GM12878 (cell line): Measurements from ENCODE around the gene ST13. TPM values are rescaled to one million over a fixed set of nuclear protein-coding genes. Genes with fewer than 3 reads are reported as not detected.

Experiments
- CBFB ChIP-seq: IDR thresholded peaks from 2 replicates; pipeline ENCODE4 v1.6.1; 2016; ENCODE audit warnings: antibody characterized with exemption, low read depth
- CREM ChIP-seq: IDR thresholded peaks from 2 replicates; pipeline ENCODE4 v1.6.1; 2014; ENCODE audit warnings: antibody characterized with exemption, low read depth
- FOXM1 ChIP-seq: IDR thresholded peaks from 2 replicates; pipeline ENCODE4 v1.6.1; 2012; ENCODE audit warnings: low read depth, mild to moderate bottlenecking, inconsistent platforms, low read length, moderate library complexity
- HDAC2 ChIP-seq: fragments of 200-600 bp; sonication (generic); IDR thresholded peaks from 2 replicates; pipeline ENCODE4 v1.6.1; 2017
- MEF2A ChIP-seq: IDR thresholded peaks from 2 replicates; pipeline ENCODE4 v1.6.1; 2011; ENCODE audit warnings: low read depth, mild to moderate bottlenecking, low read length, moderate library complexity; ENCODE audit not compliant: insufficient read depth
- MYB ChIP-seq: fragments of 150-350 bp; IDR thresholded peaks from 2 replicates; pipeline ENCODE4 v1.6.1; 2014; ENCODE audit warnings: mild to moderate bottlenecking, low read depth, low read length, borderline replicate concordance
- NFYA ChIP-seq: IDR thresholded peaks from 2 replicates; pipeline ENCODE4 v1.6.1; 2011; ENCODE audit warnings: low read depth, mild to moderate bottlenecking, low read length, improper control_type of control experiment, borderline replicate concordance
- NFYB ChIP-seq: IDR thresholded peaks from 2 replicates; pipeline ENCODE4 v1.6.1; 2011; ENCODE audit warnings: low read depth, mild to moderate bottlenecking, low read length, improper control_type of control experiment, moderate library complexity; ENCODE audit not compliant: insufficient read depth
- NR2F1 ChIP-seq: fragments of 450-650 bp; conservative IDR thresholded peaks from 2 replicates; pipeline ENCODE4 v1.6.1; 2017; ENCODE audit warnings: mild to moderate bottlenecking
- SREBF1 ChIP-seq: IDR thresholded peaks from 2 replicates; pipeline ENCODE4 v1.6.1; 2012; ENCODE audit warnings: mild to moderate bottlenecking, low read length
- SRF ChIP-seq, 2 experiments: IDR thresholded peaks; 2 replicates each; pipeline ENCODE4 v1.6.1; 2011; ENCODE audit warnings: low read depth in 2 of 2, low read length in 2 of 2, mild to moderate bottlenecking in 1 of 2, moderate library complexity in 1 of 2
- SUZ12 ChIP-seq: fragments of 200-600 bp; sonication (generic); IDR thresholded peaks from one replicate; pipeline ENCODE4 v1.6.1; 2018; ENCODE audit warnings: antibody characterized with exemption, mild to moderate bottlenecking; ENCODE audit not compliant: unreplicated experiment
- TARDBP ChIP-seq: IDR thresholded peaks from 2 replicates; pipeline ENCODE4 v1.6.1; 2016; ENCODE audit warnings: borderline replicate concordance
- ZNF24 ChIP-seq: fragments of 450-650 bp; IDR thresholded peaks from 2 replicates; pipeline ENCODE4 v1.6.1; 2017; ENCODE audit warnings: antibody characterized with exemption, mild to moderate bottlenecking
- polyA plus RNA-seq, 11 experiments: library from polyadenylated mRNA; depleted of rRNA in 4 of 11; unstranded in 6 of 11; stranded (reverse) in 5 of 11; fragments of >200 nt; fragmentation: Nextera tagmentation in 4 of 11; fragmentation: Illumina TruSeq in 1 of 11; extraction: Ambion mirVana in 4 of 11; extraction: Trizol in 1 of 11; gene quantifications; 1 replicate in 1 of 11; 2 replicates in 10 of 11; pipeline versions ENCODE4 v1.2.1 to v1.2.3, GENCODE V29; 2011 to 2016; ENCODE audit warnings: inconsistent platforms in 2 of 11, missing spikeins in 2 of 11, low read depth in 1 of 11
- total RNA-seq, 4 experiments: library from RNA; depleted of rRNA in 3 of 4; stranded (reverse); fragments of >200 nt in 3 of 4; fragmentation: Illumina TruSeq in 1 of 4; extraction: Trizol in 1 of 4; gene quantifications; 2 replicates each; pipeline versions ENCODE4 v1.2.1 to v1.2.3, GENCODE V29; 2013 to 2021
- TF ChIP-seq, protein P1 (sequence below): fragments of 450-650 bp; formaldehyde crosslinking; IDR thresholded peaks from 2 replicates; pipeline ENCODE4 v1.5.0; 2022; ENCODE audit warnings: mild to moderate bottlenecking, missing genetic modification characterization
- TF ChIP-seq, protein P2 (sequence below): IDR thresholded peaks from 2 replicates; pipeline ENCODE4 v1.6.1; 2012; ENCODE audit warnings: low read length, inconsistent platforms
- TF ChIP-seq, protein P3 (sequence below): fragments of 450-650 bp; IDR thresholded peaks from 2 replicates; pipeline ENCODE4 v1.6.1; 2016; ENCODE audit warnings: mild to moderate bottlenecking
- TF ChIP-seq, protein P4 (sequence below): fragments of 450-650 bp; IDR thresholded peaks from 2 replicates; pipeline ENCODE4 v1.6.1; 2017; ENCODE audit warnings: borderline replicate concordance
- TF ChIP-seq, protein P5 (sequence below): IDR thresholded peaks from 2 replicates; pipeline ENCODE4 v1.6.1; 2012; ENCODE audit warnings: low read depth, low read length, improper control_type of control experiment
- TF ChIP-seq, protein P6 (sequence below): fragments of 450-650 bp; IDR thresholded peaks from 2 replicates; pipeline ENCODE4 v1.6.1; 2018; ENCODE audit warnings: borderline replicate concordance, mild to moderate bottlenecking; ENCODE audit not compliant: partially characterized antibody

ST13 gene
- total and polyA plus RNA-seq, 10 of the 15 experiments (the other 5 are each of a cell fraction or from before 2014, with no cell fraction given) = 52.5 to 286 (median 181) TPM

DNA sequence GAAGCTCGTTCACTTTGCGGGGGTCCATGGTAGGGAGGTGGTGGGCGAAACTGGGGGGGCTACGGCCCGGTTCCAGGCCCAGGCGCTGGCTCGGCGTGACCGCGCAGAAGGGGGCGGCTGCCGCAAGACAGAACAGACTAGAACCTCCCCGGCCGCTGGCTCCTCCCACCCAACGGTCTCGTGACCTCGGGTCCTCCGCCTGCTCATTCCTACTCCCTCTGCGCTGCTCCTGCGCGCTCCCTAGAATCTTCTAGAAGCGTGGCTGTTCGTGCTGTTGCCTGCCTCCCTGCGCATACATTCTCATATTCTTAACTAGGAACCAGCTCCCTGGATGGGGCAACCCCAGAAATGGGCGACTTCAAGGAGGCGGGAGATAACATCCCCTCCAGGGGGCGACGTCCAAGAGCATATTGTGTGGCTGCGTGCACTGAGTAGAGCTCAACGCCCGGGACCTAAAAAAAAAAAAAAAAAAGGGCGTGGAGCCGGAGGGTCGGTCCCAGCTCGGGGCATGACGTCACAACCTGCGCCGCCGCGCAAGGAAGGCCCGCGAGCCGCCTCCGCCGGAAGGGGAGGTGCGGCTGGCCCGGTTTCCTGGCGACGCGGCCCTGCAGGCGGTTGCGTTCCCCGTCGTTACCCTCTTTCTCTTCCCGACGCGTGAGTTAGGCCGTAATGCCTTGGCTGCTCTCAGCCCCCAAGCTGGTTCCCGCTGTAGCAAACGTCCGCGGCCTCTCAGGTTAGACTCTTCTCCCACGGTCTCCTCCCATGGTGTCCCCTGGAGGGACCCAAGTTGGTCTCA, at the start of gene ST13, which contains the start of gene XPNPEP3 (continued):
- TF ChIP-seq, protein P1, sequence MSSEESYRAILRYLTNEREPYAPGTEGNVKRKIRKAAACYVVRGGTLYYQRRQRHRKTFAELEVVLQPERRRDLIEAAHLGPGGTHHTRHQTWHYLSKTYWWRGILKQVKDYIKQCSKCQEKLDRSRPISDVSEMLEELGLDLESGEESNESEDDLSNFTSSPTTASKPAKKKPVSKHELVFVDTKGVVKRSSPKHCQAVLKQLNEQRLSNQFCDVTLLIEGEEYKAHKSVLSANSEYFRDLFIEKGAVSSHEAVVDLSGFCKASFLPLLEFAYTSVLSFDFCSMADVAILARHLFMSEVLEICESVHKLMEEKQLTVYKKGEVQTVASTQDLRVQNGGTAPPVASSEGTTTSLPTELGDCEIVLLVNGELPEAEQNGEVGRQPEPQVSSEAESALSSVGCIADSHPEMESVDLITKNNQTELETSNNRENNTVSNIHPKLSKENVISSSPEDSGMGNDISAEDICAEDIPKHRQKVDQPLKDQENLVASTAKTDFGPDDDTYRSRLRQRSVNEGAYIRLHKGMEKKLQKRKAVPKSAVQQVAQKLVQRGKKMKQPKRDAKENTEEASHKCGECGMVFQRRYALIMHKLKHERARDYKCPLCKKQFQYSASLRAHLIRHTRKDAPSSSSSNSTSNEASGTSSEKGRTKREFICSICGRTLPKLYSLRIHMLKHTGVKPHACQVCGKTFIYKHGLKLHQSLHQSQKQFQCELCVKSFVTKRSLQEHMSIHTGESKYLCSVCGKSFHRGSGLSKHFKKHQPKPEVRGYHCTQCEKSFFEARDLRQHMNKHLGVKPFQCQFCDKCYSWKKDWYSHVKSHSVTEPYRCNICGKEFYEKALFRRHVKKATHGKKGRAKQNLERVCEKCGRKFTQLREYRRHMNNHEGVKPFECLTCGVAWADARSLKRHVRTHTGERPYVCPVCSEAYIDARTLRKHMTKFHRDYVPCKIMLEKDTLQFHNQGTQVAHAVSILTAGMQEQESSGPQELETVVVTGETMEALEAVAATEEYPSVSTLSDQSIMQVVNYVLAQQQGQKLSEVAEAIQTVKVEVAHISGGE = peak; percentile 55
- TF ChIP-seq, protein P2, sequence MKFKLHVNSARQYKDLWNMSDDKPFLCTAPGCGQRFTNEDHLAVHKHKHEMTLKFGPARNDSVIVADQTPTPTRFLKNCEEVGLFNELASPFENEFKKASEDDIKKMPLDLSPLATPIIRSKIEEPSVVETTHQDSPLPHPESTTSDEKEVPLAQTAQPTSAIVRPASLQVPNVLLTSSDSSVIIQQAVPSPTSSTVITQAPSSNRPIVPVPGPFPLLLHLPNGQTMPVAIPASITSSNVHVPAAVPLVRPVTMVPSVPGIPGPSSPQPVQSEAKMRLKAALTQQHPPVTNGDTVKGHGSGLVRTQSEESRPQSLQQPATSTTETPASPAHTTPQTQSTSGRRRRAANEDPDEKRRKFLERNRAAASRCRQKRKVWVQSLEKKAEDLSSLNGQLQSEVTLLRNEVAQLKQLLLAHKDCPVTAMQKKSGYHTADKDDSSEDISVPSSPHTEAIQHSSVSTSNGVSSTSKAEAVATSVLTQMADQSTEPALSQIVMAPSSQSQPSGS = no peak
- no peak for TF ChIP-seq NFYA
- peak; percentile 73; the same call in 1 of the 2 replicates for TF ChIP-seq TARDBP
- TF ChIP-seq, protein P3, sequence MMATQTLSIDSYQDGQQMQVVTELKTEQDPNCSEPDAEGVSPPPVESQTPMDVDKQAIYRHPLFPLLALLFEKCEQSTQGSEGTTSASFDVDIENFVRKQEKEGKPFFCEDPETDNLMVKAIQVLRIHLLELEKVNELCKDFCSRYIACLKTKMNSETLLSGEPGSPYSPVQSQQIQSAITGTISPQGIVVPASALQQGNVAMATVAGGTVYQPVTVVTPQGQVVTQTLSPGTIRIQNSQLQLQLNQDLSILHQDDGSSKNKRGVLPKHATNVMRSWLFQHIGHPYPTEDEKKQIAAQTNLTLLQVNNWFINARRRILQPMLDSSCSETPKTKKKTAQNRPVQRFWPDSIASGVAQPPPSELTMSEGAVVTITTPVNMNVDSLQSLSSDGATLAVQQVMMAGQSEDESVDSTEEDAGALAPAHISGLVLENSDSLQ = no peak; the same call in 1 of the 2 replicates
- no peak for TF ChIP-seq SUZ12
- TF ChIP-seq, protein P4, sequence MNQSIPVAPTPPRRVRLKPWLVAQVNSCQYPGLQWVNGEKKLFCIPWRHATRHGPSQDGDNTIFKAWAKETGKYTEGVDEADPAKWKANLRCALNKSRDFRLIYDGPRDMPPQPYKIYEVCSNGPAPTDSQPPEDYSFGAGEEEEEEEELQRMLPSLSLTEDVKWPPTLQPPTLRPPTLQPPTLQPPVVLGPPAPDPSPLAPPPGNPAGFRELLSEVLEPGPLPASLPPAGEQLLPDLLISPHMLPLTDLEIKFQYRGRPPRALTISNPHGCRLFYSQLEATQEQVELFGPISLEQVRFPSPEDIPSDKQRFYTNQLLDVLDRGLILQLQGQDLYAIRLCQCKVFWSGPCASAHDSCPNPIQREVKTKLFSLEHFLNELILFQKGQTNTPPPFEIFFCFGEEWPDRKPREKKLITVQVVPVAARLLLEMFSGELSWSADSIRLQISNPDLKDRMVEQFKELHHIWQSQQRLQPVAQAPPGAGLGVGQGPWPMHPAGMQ = peak; percentile 96
- no peak; the same call in 1 of the 2 replicates for TF ChIP-seq CBFB
- no peak for TF ChIP-seq FOXM1
- TF ChIP-seq, protein P5, sequence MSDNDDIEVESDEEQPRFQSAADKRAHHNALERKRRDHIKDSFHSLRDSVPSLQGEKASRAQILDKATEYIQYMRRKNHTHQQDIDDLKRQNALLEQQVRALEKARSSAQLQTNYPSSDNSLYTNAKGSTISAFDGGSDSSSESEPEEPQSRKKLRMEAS = no peak; the same call in 1 of the 2 replicates
- TF ChIP-seq MEF2A = peak; percentile 51; the same call in 1 of the 2 replicates
- TF ChIP-seq, protein P6, sequence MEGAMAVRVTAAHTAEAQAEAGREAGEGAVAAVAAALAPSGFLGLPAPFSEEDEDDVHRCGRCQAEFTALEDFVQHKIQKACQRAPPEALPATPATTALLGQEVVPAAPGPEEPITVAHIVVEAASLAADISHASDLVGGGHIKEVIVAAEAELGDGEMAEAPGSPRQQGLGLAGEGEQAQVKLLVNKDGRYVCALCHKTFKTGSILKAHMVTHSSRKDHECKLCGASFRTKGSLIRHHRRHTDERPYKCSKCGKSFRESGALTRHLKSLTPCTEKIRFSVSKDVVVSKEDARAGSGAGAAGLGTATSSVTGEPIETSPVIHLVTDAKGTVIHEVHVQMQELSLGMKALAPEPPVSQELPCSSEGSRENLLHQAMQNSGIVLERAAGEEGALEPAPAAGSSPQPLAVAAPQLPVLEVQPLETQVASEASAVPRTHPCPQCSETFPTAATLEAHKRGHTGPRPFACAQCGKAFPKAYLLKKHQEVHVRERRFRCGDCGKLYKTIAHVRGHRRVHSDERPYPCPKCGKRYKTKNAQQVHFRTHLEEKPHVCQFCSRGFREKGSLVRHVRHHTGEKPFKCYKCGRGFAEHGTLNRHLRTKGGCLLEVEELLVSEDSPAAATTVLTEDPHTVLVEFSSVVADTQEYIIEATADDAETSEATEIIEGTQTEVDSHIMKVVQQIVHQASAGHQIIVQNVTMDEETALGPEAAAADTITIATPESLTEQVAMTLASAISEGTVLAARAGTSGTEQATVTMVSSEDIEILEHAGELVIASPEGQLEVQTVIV = peak; percentile 48
- TF ChIP-seq SRF (IDR thresholded peaks at IDR 0.05; ENCODE audit: low read depth in 2 of 2, low read length in 2 of 2) = peak in 1 of 2 experiments; percentile 74; a peak in 2 of 4 replicates
- TF ChIP-seq CREM = peak; percentile 99
- TF ChIP-seq SREBF1 = no peak
- TF ChIP-seq ZNF24 = no peak
- TF ChIP-seq HDAC2 = no peak
- TF ChIP-seq MYB = peak; percentile 87
- TF ChIP-seq NR2F1 = no peak; the same call in none of the 2 replicates
- no peak for TF ChIP-seq NFYB
